HCT116 (cell line): ENCODE results near the gene KRTCAP2.
A peak's percentile ranks its signal among the peaks of the same experiment; 100 is the strongest.

Experiments
- EGR1 ChIP-seq: IDR thresholded peaks from 2 replicates; pipeline ENCODE4 v1.6.1; 2012; ENCODE audit warnings: low read depth
- EZH2 ChIP-seq: fragments of 200-600 bp; sonication (generic); IDR thresholded peaks from 2 replicates; pipeline ENCODE4 v1.6.1; 2017; ENCODE audit warnings: antibody characterized with exemption, mixed run types
- JUND ChIP-seq: IDR thresholded peaks from 2 replicates; pipeline ENCODE4 v1.6.1; 2012
- POLR2A ChIP-seq: IDR thresholded peaks from 2 replicates; pipeline ENCODE4 v1.7.0; 2011; ENCODE audit warnings: borderline replicate concordance; ENCODE audit not compliant: insufficient read depth, insufficient read length; ENCODE audit errors: extremely low read depth
- POLR2AphosphoS5 ChIP-seq: IDR thresholded peaks from 2 replicates; pipeline ENCODE4 v1.6.1; 2011; ENCODE audit warnings: mild to moderate bottlenecking, low read depth, low read length, moderate library complexity
- RAD21 ChIP-seq: IDR thresholded peaks from 2 replicates; pipeline ENCODE4 v1.6.1; 2012; ENCODE audit warnings: low read depth, mild to moderate bottlenecking
- YY1 ChIP-seq: IDR thresholded peaks from 2 replicates; pipeline ENCODE4 v1.6.1; 2011; ENCODE audit warnings: low read length, low read depth, moderate library complexity, mild to moderate bottlenecking; ENCODE audit not compliant: insufficient replicate concordance; ENCODE audit errors: extremely low read depth
- TF ChIP-seq, protein P1 (sequence below), 3 experiments: fragments of 200-600 bp in 1 of 3; sonication (generic) in 1 of 3; IDR thresholded peaks in 2 of 3; conservative IDR thresholded peaks in 1 of 3; 2 replicates each; pipeline ENCODE4 v1.5.1; 2012 to 2017; ENCODE audit warnings: low read depth in 2 of 3, low read length in 2 of 3, antibody characterized with exemption in 1 of 3, borderline replicate concordance in 1 of 3, control low read depth in 1 of 3, mild to moderate bottlenecking in 1 of 3, mixed read lengths in 1 of 3, mixed run types in 1 of 3, moderate library complexity in 1 of 3; ENCODE audit not compliant: insufficient read depth in 1 of 3
- TF ChIP-seq, protein P2 (sequence below): IDR thresholded peaks from 2 replicates; pipeline ENCODE4 v1.6.1; 2011; ENCODE audit warnings: mild to moderate bottlenecking, low read length, moderate library complexity; ENCODE audit not compliant: insufficient replicate concordance; ENCODE audit errors: extremely low read depth
- TF ChIP-seq, protein P3 (sequence below): IDR thresholded peaks from 2 replicates; pipeline ENCODE4 v1.6.1; 2012; ENCODE audit warnings: low read depth
- TF ChIP-seq, protein P4 (sequence below): IDR thresholded peaks from 2 replicates; pipeline ENCODE4 v1.6.1; 2012

DNA sequence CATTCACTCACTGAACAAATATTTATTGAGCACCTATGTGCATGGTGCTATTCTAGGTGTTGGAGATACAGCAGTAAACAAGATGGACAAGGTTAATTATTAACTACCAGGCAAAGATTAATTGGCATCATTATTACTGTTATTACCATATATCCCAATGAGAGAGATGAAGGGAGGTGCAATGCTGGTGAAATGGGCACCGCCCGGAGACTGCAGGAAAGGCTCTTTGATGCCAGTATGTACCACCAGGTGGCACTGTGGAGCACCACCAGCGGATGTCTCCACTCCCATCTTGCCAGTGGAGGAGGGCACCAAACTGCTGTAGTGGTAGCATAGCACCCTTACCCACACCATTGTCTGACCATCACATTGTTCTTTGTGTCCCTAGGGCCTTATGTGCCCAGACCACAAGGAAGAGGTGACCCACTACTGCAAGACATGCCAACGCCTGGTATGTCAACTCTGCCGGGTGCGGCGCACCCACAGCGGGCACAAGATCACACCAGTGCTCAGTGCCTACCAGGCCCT is 3.5 kb upstream of the KRTCAP2 start:
- TF ChIP-seq POLR2AphosphoS5: no peak
- TF ChIP-seq EGR1: no peak
- TF ChIP-seq, protein P1, sequence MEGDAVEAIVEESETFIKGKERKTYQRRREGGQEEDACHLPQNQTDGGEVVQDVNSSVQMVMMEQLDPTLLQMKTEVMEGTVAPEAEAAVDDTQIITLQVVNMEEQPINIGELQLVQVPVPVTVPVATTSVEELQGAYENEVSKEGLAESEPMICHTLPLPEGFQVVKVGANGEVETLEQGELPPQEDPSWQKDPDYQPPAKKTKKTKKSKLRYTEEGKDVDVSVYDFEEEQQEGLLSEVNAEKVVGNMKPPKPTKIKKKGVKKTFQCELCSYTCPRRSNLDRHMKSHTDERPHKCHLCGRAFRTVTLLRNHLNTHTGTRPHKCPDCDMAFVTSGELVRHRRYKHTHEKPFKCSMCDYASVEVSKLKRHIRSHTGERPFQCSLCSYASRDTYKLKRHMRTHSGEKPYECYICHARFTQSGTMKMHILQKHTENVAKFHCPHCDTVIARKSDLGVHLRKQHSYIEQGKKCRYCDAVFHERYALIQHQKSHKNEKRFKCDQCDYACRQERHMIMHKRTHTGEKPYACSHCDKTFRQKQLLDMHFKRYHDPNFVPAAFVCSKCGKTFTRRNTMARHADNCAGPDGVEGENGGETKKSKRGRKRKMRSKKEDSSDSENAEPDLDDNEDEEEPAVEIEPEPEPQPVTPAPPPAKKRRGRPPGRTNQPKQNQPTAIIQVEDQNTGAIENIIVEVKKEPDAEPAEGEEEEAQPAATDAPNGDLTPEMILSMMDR (IDR thresholded peaks at IDR 0.05 in 2 of 3, conservative IDR thresholded peaks at IDR 0.05 in 1 of 3; ENCODE audit: borderline replicate concordance in 1 of 3, insufficient read depth in 1 of 3, low read depth in 2 of 3, low read length in 2 of 3): peak in 2 of 3 experiments; percentile 93 to 94; a peak in 4 of 6 replicates
- TF ChIP-seq YY1: no peak
- no peak for TF ChIP-seq RAD21
- TF ChIP-seq JUND: no peak
- no peak for TF ChIP-seq POLR2A
- TF ChIP-seq, protein P2, sequence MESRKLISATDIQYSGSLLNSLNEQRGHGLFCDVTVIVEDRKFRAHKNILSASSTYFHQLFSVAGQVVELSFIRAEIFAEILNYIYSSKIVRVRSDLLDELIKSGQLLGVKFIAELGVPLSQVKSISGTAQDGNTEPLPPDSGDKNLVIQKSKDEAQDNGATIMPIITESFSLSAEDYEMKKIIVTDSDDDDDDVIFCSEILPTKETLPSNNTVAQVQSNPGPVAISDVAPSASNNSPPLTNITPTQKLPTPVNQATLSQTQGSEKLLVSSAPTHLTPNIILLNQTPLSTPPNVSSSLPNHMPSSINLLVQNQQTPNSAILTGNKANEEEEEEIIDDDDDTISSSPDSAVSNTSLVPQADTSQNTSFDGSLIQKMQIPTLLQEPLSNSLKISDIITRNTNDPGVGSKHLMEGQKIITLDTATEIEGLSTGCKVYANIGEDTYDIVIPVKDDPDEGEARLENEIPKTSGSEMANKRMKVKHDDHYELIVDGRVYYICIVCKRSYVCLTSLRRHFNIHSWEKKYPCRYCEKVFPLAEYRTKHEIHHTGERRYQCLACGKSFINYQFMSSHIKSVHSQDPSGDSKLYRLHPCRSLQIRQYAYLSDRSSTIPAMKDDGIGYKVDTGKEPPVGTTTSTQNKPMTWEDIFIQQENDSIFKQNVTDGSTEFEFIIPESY: no peak
- TF ChIP-seq, protein P3, sequence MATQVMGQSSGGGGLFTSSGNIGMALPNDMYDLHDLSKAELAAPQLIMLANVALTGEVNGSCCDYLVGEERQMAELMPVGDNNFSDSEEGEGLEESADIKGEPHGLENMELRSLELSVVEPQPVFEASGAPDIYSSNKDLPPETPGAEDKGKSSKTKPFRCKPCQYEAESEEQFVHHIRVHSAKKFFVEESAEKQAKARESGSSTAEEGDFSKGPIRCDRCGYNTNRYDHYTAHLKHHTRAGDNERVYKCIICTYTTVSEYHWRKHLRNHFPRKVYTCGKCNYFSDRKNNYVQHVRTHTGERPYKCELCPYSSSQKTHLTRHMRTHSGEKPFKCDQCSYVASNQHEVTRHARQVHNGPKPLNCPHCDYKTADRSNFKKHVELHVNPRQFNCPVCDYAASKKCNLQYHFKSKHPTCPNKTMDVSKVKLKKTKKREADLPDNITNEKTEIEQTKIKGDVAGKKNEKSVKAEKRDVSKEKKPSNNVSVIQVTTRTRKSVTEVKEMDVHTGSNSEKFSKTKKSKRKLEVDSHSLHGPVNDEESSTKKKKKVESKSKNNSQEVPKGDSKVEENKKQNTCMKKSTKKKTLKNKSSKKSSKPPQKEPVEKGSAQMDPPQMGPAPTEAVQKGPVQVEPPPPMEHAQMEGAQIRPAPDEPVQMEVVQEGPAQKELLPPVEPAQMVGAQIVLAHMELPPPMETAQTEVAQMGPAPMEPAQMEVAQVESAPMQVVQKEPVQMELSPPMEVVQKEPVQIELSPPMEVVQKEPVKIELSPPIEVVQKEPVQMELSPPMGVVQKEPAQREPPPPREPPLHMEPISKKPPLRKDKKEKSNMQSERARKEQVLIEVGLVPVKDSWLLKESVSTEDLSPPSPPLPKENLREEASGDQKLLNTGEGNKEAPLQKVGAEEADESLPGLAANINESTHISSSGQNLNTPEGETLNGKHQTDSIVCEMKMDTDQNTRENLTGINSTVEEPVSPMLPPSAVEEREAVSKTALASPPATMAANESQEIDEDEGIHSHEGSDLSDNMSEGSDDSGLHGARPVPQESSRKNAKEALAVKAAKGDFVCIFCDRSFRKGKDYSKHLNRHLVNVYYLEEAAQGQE: no peak
- TF ChIP-seq, protein P4, sequence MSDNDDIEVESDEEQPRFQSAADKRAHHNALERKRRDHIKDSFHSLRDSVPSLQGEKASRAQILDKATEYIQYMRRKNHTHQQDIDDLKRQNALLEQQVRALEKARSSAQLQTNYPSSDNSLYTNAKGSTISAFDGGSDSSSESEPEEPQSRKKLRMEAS: no peak
- no peak for TF ChIP-seq EZH2
